H1 (cell line): Measurements from ENCODE around the gene MYH9. TPM values are rescaled to one million over a fixed set of nuclear protein-coding genes. Genes with fewer than 3 reads are reported as not detected.

Experiments used
- CTCF ChIA-PET: fragments of 300-600 bp; sonication (Branson Sonifier 250); formaldehyde crosslinking; loops from one replicate; lab custom pipeline; 2021; ENCODE audit not compliant: partially characterized antibody; lab: Charles Lee
- POLR2A ChIA-PET: fragments of 300-600 bp; sonication (Branson Sonifier 250); formaldehyde crosslinking; loops from one replicate; lab custom pipeline; 2021; ENCODE audit warnings: inconsistent platforms; ENCODE audit not compliant: partially characterized antibody; lab: Charles Lee
- DNase-seq, 2 experiments: peaks; one replicate each; pipeline versions ENCODE4 v3.0.0 to v3.0.0-alpha.2; 2010 to 2022; ENCODE audit warnings: low spot score in 2 of 2, low read depth in 1 of 2, mixed read lengths in 1 of 2
- FAIRE-seq: peaks from 2 replicates; lab custom pipeline; 2011; peaks lifted over from hg19 to GRCh38; lab: Jason Lieb, UNC
- H2AFZ ChIP-seq: 2 replicates; pipeline ENCODE4 v1.8.1; 2012; ENCODE audit warnings: low read length, inconsistent platforms
- H2AK5ac ChIP-seq: 2 replicates; pipeline ENCODE4 v1.6.1; 2013; ENCODE audit warnings: low read depth, low read length
- H2BK120ac ChIP-seq: replicated peaks from 2 replicates; pipeline ENCODE3; 2013; ENCODE audit warnings: low read depth, low read length, inconsistent platforms
- H2BK12ac ChIP-seq: 2 replicates; pipeline ENCODE4 v1.6.1; 2013; ENCODE audit warnings: low read depth, low read length
- H2BK15ac ChIP-seq: 2 replicates; pipeline ENCODE4 v1.6.1; 2013; ENCODE audit warnings: low read length
- H2BK20ac ChIP-seq: 2 replicates; pipeline ENCODE4 v1.6.1; 2013; ENCODE audit warnings: low read length
- H2BK5ac ChIP-seq: 2 replicates; pipeline ENCODE4 v1.6.1; 2013; ENCODE audit warnings: low read depth, low read length
- H3K14ac ChIP-seq: 2 replicates; pipeline ENCODE4 v1.6.1; 2013; ENCODE audit warnings: inconsistent platforms; ENCODE audit not compliant: insufficient read length
- H3K18ac ChIP-seq: 2 replicates; pipeline ENCODE4 v1.6.1; 2013; ENCODE audit warnings: low read length; ENCODE audit errors: extremely low read depth
- H3K23ac ChIP-seq: 2 replicates; pipeline ENCODE4 v1.6.1; 2013; ENCODE audit warnings: inconsistent platforms; ENCODE audit not compliant: insufficient read length
- H3K23me2 ChIP-seq: 2 replicates; pipeline ENCODE4 v1.6.1; 2013; ENCODE audit warnings: low read depth, low read length
- H3K27ac ChIP-seq: 2 replicates; pipeline ENCODE4 v1.6.1; 2011; ENCODE audit warnings: low read depth, low read length, inconsistent platforms
- H3K27me3 ChIP-seq, 4 experiments: replicated peaks in 1 of 4; 1 replicate in 1 of 4; 2 replicates in 3 of 4; pipeline versions ENCODE4 v1.6.1 to v1.8.1; 2011 to 2013; ENCODE audit warnings: low read length in 3 of 4, mild to moderate bottlenecking in 3 of 4, inconsistent platforms in 2 of 4, mixed read lengths in 2 of 4, moderate library complexity in 1 of 4; ENCODE audit not compliant: control insufficient read depth in 3 of 4, insufficient read depth in 3 of 4; ENCODE audit errors: extremely low read depth in 1 of 4
- H3K36me3 ChIP-seq, 4 experiments: 2 replicates each; pipeline versions ENCODE4 v1.6.1 to v1.8.1; 2011 to 2013; ENCODE audit warnings: mild to moderate bottlenecking in 4 of 4, low read length in 3 of 4, moderate library complexity in 2 of 4, control low read depth in 1 of 4, inconsistent platforms in 1 of 4; ENCODE audit not compliant: insufficient read depth in 4 of 4, control insufficient read depth in 2 of 4
- H3K4ac ChIP-seq: replicated peaks from 2 replicates; pipeline ENCODE3; 2013; ENCODE audit warnings: low read length, low read depth, mixed read lengths, inconsistent platforms; ENCODE audit not compliant: insufficient read length
- H3K4me1 ChIP-seq, 4 experiments: replicated peaks in 1 of 4; 1 replicate in 1 of 4; 2 replicates in 3 of 4; pipeline versions ENCODE4 v1.6.1 to v1.8.1; 2011 to 2013; ENCODE audit warnings: low read length in 3 of 4, inconsistent platforms in 2 of 4, mixed read lengths in 1 of 4; ENCODE audit not compliant: insufficient read depth in 4 of 4, control insufficient read depth in 3 of 4
- H3K4me2 ChIP-seq, 2 experiments: 2 replicates each; pipeline versions ENCODE4 v1.6.1 to v1.8.1; 2011 to 2013; ENCODE audit warnings: low read depth in 2 of 2, low read length in 2 of 2, control low read depth in 1 of 2, inconsistent platforms in 1 of 2, mild to moderate bottlenecking in 1 of 2; ENCODE audit not compliant: insufficient read depth in 1 of 2
- H3K4me3 ChIP-seq, 4 experiments: fragments of 200-600, 300-600 bp in 1 of 4; sonication (generic), shearing (Covaris generic), sonication (Bioruptor Twin) in 1 of 4; 2 replicates each; pipeline versions ENCODE4 v1.5.1 to v1.8.1; 2011 to 2016; ENCODE audit warnings: low read length in 4 of 4, low read depth in 3 of 4, control low read depth in 2 of 4, inconsistent platforms in 2 of 4, mild to moderate bottlenecking in 2 of 4, mixed read lengths in 1 of 4, moderate library complexity in 1 of 4; ENCODE audit not compliant: insufficient read depth in 2 of 4; ENCODE audit errors: extremely low read depth in 1 of 4
- H3K56ac ChIP-seq: replicated peaks from 2 replicates; pipeline ENCODE3; 2013; ENCODE audit warnings: low read depth, mild to moderate bottlenecking, mixed read lengths, low read length, inconsistent platforms; ENCODE audit not compliant: insufficient read length
- H3K79me1 ChIP-seq: 2 replicates; pipeline ENCODE4 v1.6.1; 2013; ENCODE audit warnings: low read depth, low read length, control low read depth
- H3K79me2 ChIP-seq, 2 experiments: 2 replicates each; pipeline versions ENCODE4 v1.6.1 to v1.8.1; 2012 to 2013; ENCODE audit warnings: low read length in 2 of 2, mild to moderate bottlenecking in 2 of 2, inconsistent platforms in 1 of 2; ENCODE audit not compliant: insufficient read depth in 2 of 2, control insufficient read depth in 1 of 2
- H3K9ac ChIP-seq, 4 experiments: replicated peaks in 1 of 4; 1 replicate in 1 of 4; 2 replicates in 3 of 4; pipeline versions ENCODE4 v1.6.1 to v1.8.1; 2011 to 2013; ENCODE audit warnings: low read depth in 3 of 4, low read length in 3 of 4, control low read depth in 2 of 4, mild to moderate bottlenecking in 2 of 4, moderate library complexity in 2 of 4, inconsistent platforms in 1 of 4; ENCODE audit errors: extremely low read depth in 1 of 4
- H3K9me3 ChIP-seq, 2 experiments: 2 replicates each; pipeline versions ENCODE4 v1.6.1 to v1.8.1; 2012 to 2013; ENCODE audit warnings: mild to moderate bottlenecking in 2 of 2, moderate library complexity in 2 of 2, control low read depth in 1 of 2, inconsistent platforms in 1 of 2, low read depth in 1 of 2, low read length in 1 of 2, mixed read lengths in 1 of 2; ENCODE audit not compliant: insufficient read depth in 2 of 2
- H4K20me1 ChIP-seq, 2 experiments: replicated peaks in 1 of 2; 2 replicates each; pipeline versions ENCODE3 to v1.8.1; 2011 to 2013; ENCODE audit warnings: inconsistent platforms in 2 of 2, low read length in 2 of 2, mild to moderate bottlenecking in 1 of 2; ENCODE audit not compliant: insufficient read depth in 2 of 2, control insufficient read depth in 1 of 2
- H4K5ac ChIP-seq: 2 replicates; pipeline ENCODE4 v1.6.1; 2013; ENCODE audit warnings: low read length, low read depth, mixed read lengths, inconsistent platforms; ENCODE audit not compliant: insufficient read length
- H4K8ac ChIP-seq: 2 replicates; pipeline ENCODE4 v1.8.0; 2013; ENCODE audit warnings: mild to moderate bottlenecking, moderate library complexity, low read length, inconsistent platforms; ENCODE audit not compliant: insufficient read depth; ENCODE audit errors: extremely low read depth
- H4K91ac ChIP-seq: replicated peaks from 2 replicates; pipeline ENCODE3; 2013; ENCODE audit warnings: low read length, mixed read lengths, inconsistent platforms; ENCODE audit not compliant: insufficient read length
- CHD1 ChIP-seq: IDR thresholded peaks from 2 replicates; pipeline ENCODE4 v1.6.1; 2012; ENCODE audit warnings: low read depth, low read length, improper control_type of control experiment
- CHD2 ChIP-seq: IDR thresholded peaks from 2 replicates; pipeline ENCODE4 v1.6.1; 2012; ENCODE audit warnings: low read length, improper control_type of control experiment
- EGR1 ChIP-seq: IDR thresholded peaks from 2 replicates; pipeline ENCODE4 v1.6.1; 2011; ENCODE audit warnings: low read depth, low read length, borderline replicate concordance
- EZH2 ChIP-seq: fragments of 200-600 bp; sonication (generic); IDR thresholded peaks from 2 replicates; pipeline ENCODE4 v1.7.1; 2012; ENCODE audit warnings: low read depth, mild to moderate bottlenecking, moderate library complexity, low read length, inconsistent platforms; ENCODE audit not compliant: severe bottlenecking
- FOSL1 ChIP-seq: IDR thresholded peaks from 2 replicates; pipeline ENCODE4 v1.6.1; 2011; ENCODE audit warnings: mild to moderate bottlenecking, low read depth, low read length, moderate library complexity; ENCODE audit not compliant: insufficient read depth
- GTF2F1 ChIP-seq: IDR thresholded peaks from 2 replicates; pipeline ENCODE4 v1.6.1; 2012; ENCODE audit warnings: low read depth, low read length, improper control_type of control experiment, borderline replicate concordance
- HDAC6 ChIP-seq: IDR thresholded peaks from one replicate; pipeline ENCODE4 v1.7.1; 2012; ENCODE audit warnings: low read depth, mild to moderate bottlenecking, inconsistent platforms, low read length, moderate library complexity
- JUN ChIP-seq: IDR thresholded peaks from 2 replicates; pipeline ENCODE4 v1.6.1; 2011; ENCODE audit warnings: low read depth, mild to moderate bottlenecking, improper control_type of control experiment, low read length
- JUND ChIP-seq: IDR thresholded peaks from 2 replicates; pipeline ENCODE4 v1.6.1; 2011; ENCODE audit warnings: mild to moderate bottlenecking, improper control_type of control experiment, low read length
- MAFK ChIP-seq: IDR thresholded peaks from 2 replicates; pipeline ENCODE4 v1.6.1; 2012; ENCODE audit warnings: low read depth, mild to moderate bottlenecking, improper control_type of control experiment, low read length
- RBBP5 ChIP-seq: IDR thresholded peaks from 2 replicates; pipeline ENCODE4 v1.7.1; 2012; ENCODE audit warnings: low read depth, mild to moderate bottlenecking, inconsistent platforms, low read length, moderate library complexity, borderline replicate concordance
- SIRT6 ChIP-seq: IDR thresholded peaks from one replicate; pipeline ENCODE4 v1.7.1; 2012; ENCODE audit warnings: low read length, inconsistent platforms
- SP1 ChIP-seq: IDR thresholded peaks from 2 replicates; pipeline ENCODE4 v1.6.1; 2011; ENCODE audit warnings: low read depth, low read length
- TAF1 ChIP-seq: IDR thresholded peaks from 2 replicates; pipeline ENCODE4 v1.6.1; 2011; ENCODE audit warnings: mild to moderate bottlenecking, low read depth, low read length
- TCF12 ChIP-seq: IDR thresholded peaks from 2 replicates; pipeline ENCODE4 v1.6.1; 2011; ENCODE audit warnings: low read depth, mild to moderate bottlenecking, low read length
- TEAD4 ChIP-seq: IDR thresholded peaks from 2 replicates; pipeline ENCODE4 v1.6.1; 2012; ENCODE audit warnings: low read depth, low read length, inconsistent platforms, mixed read lengths
- WGBS, 2 experiments: shearing (Covaris generic) in 1 of 2; methylation state at CpG; one replicate each; pipeline versions ENCODE4 v1.1.6 to v1.1.7; 2013 to 2015; ENCODE audit warnings: low lambda C conversion rate in 2 of 2, mixed read lengths in 2 of 2, inconsistent platforms in 1 of 2, low coverage in 1 of 2, missing lambda C conversion rate in 1 of 2; ENCODE audit not compliant: insufficient replicate concordance in 2 of 2, insufficient coverage in 1 of 2, insufficient read length in 1 of 2; ENCODE audit errors: extremely low coverage in 1 of 2, missing lambda C conversion rate in 1 of 2; 5-methylcytosine and 5-hydroxymethylcytosine counted together
- polyA plus RNA-seq, 7 experiments: library from polyadenylated mRNA; depleted of rRNA in 3 of 7; stranded (reverse) in 5 of 7; unstranded in 2 of 7; fragments of >200 nt in 5 of 7; fragments of 200-250 nt in 2 of 7; gene quantifications; 1 replicate in 5 of 7; 2 replicates in 1 of 7; 4 replicates in 1 of 7; pipeline versions ENCODE4 v1.2.1 to v1.2.3, GENCODE V29; 2011 to 2013; ENCODE audit warnings: missing spikeins in 2 of 7, mixed read lengths in 2 of 7
- total RNA-seq: library from RNA; stranded (reverse); fragmentation: NEBNext Ultra II Directional; extraction: Animal tissue kit (Norgen Biotek cat#: 25700); gene quantifications from 2 replicates; pipeline ENCODE4 v1.2.1, GENCODE V29; 2021

The MYH9 gene
- total and polyA plus RNA-seq, 2 of the 8 experiments (the other 6 are each of a cell fraction or from before 2014, with no cell fraction given) = 24.9 to 322 TPM

- Histone ChIP-seq H2AFZ (no peak overlapping the region), H3K79me1 (peaks cover 2% of the 10 kb centered on the region; the same call in 1 of the 2 replicates), H3K27ac (no peak overlapping the region), H4K91ac (no peak overlapping the region), H3K4me1 (no peaks in the 10 kb centered on the region), H3K18ac (no peak overlapping the region), H3K9ac (no peak overlapping the region), H2BK20ac (no peak overlapping the region), H3K23ac (no peak overlapping the region), H3K4ac (no peak overlapping the region), H4K20me1 (peaks cover 8 to 9% of the 10 kb centered on the region in 2 experiments), H4K8ac (no peak overlapping the region), H3K23me2 (no peaks in the 10 kb centered on the region), H3K14ac (no peak overlapping the region), H2AK5ac (no peak overlapping the region), H2BK120ac (no peak overlapping the region), H3K9me3 (no peaks in the 10 kb centered on the region), H4K5ac (no peak overlapping the region), H3K56ac (no peak overlapping the region), H3K79me2 (no peaks in the 10 kb centered on the region; a peak in 1 of 4 replicates), H3K4me2 (no peak overlapping the region), H2BK12ac (no peak overlapping the region), H2BK5ac (no peak overlapping the region), H3K36me3 (peaks cover 30 to 77% (median 71%) of the 10 kb centered on the region in 4 experiments), H2BK15ac (no peak overlapping the region), H3K27me3 (no peaks in the 10 kb centered on the region), H3K4me3 (no peak overlapping the region)
- WGBS, 2 experiments = 93% methylated on average over 9 of the region's 9 CpGs; no CpG with 5 or more reads in 1 of the 2 experiments
- DNase-seq = no peak
- ChIA-PET CTCF (interaction anchor here (0.9 to 4.7 kb wide), 4 partner anchors 20 to 149 kb away, joined by 3 to 35 read pairs (median 4); no protein-coding TSS in a partner anchor), POLR2A (interaction anchor here (1.2 to 1.7 kb wide), 4 partner anchors 9 to 162 kb away, joined by 3 to 7 read pairs (median 4); no protein-coding TSS in a partner anchor)
- FAIRE-seq = no peak
- TF ChIP-seq RBBP5 (no peak), TCF12 (no peak), TEAD4 (no peak), FOSL1 (no peak), CHD1 (no peak), EGR1 (no peak), TAF1 (no peak), MAFK (no peak), SP1 (no peak), EZH2 (no peak), HDAC6 (no peak), GTF2F1 (no peak), JUN (no peak), JUND (no peak), SIRT6 (no peak), CHD2 (no peak)
Measured at GRCh38 chr22:36320553-36320952, 67.2 kb downstream of the MYH9 start.
